GM18951 (cell line): ENCODE measurements around the gene CRBN.

Experiments
- POLR2A ChIP-seq: IDR thresholded peaks from 4 replicates; pipeline ENCODE4 v1.6.1; 2011; ENCODE audit warnings: mild to moderate bottlenecking; ENCODE audit not compliant: insufficient read length, insufficient read depth; ENCODE audit errors: extremely low read depth
- in situ Hi-C: fragments of 300-500 bp; cut with MboI; formaldehyde crosslinking; loops from one replicate; pipeline ENCODE4 v1.12.0; 2022; ENCODE audit warnings: low sequenced_read_pairs, mixed read lengths, inconsistent platforms; ENCODE audit not compliant: unreplicated experiment

The CRBN gene

DNA sequence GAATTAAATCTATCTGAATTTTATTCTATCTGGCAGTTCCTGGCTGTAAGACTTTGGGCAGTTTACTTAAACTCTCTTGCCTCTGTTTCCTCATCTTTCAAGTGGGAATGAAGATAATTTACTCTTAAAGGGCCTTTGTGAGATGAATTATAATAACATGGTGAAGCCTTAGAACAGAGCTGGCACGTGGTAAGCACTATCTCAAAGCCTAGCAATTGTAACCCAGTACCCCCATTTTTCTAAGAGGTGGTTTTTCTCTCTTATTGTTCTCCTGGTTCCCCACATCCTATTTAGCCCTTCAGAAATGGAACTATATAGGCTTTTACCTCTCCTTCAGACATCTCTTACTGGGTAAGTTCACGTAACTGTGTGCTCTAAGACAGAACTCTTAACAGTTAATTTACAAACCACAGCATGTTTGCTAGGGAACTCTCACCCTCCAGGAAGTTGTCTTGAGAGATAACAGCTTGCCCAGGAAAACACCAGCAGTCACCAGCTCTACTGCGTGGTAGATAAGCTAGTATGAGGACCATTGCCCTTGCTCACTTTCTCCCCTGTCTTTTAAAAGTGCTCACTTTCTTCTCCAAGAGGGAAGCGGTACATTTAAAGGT, 12.3 kb upstream of the CRBN start:
- no peak for TF ChIP-seq POLR2A
- in situ Hi-C loops: no loop called here

DNA sequence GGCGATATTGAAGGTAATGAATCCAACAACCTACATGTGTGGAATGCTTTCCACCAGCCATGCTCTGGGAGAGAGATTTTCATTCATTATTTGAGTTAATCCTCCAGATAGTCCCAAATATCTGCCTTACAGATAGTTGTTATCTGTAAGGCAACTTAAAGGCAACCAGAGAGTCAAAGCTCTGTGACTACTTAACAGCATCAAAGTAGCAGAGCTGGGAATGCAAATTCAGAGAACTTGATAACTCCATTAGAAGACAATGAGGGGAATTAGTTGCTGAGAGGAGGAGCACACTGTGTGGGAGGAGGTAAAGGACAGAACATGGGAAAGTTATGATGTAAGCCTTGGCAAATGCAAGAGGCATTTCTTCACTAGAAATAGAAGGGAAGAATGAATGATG, 10.5 kb upstream of the CRBN start:
- TF ChIP-seq POLR2A: no peak
- in situ Hi-C loops: no loop called here

GRCh38 chr3:3189102-3189727, 9.7 kb upstream of the CRBN start:
- in situ Hi-C loops: no loop called here
- no peak for TF ChIP-seq POLR2A

DNA sequence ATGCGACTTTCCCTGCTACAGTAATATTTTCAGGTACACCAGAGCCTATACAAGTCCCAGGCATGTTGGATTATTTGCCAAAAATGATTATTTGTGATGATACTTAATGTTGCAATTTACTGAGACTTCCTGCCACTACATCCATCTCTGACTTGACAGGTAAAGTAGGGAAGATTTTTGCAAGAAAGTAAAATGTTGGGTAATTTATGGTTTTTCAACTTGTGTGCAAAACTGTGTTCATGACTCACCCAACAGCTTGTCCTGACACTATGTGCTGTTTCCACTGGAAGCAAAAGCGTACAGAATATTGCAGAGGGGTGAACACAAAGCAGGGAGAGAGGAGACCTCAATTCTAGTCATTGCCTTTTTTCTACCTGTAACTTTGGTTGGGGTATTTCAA, 5.4 kb upstream of the CRBN start:
- TF ChIP-seq POLR2A: no peak

DNA sequence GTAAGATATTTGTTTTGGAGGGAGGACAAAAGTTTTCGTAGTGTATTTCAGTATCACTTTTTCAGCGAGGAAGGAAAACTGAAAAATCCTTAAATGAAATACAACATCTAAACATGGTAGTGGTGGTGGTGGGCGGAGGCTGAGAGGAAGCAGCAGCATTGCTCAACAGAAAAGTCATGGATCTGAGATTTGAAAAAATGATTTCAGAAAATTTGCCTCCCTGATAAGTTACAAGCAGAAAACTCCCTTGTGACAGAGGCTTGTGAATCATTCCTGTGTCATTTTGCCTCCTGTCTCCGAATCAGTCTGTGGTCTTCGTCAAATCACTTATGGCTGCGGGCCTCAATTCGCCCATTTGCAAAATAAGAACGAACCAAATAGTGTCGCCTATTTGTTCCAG, 965 bp upstream of the CRBN start:
- TF ChIP-seq POLR2A: no peak
- in situ Hi-C loops: no loop called here

More for the DNA sequence above, 5.4 kb upstream of the CRBN start:
- in situ Hi-C loops: no loop called here

- in situ Hi-C loops: no loop called here
- no peak for TF ChIP-seq POLR2A
These were observed 778 bp downstream of the CRBN start for GRCh38 chr3:3178498-3179328.

DNA sequence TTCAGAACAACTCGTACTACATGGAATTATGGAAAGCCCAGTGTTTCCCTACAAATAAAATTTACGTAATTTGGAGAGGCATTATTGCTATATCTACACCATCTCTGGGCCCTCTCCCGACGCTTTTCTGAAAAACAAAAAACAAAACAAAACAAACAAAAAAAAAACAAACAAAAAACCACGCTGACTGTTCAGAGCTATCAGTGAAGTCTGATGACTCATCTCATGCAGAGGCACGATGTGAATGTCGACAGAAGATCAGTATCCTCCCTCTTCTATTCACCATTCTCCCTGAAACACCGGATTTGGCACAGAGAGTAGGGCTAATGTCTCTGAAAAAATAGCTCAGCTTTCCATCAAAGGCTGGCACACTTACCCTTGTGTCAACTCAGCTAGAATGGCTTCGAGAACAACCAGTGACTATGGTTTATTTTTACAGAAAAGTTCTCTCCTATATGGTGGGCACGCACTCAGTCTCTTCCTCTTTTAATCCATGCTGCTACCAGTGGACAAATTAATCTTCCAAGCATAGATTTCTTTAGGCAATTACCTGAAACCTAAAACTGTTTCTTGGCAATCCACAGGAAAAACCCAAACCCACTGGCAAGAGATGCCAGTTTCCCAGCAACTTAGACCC, 1.5 kb downstream of the CRBN start:
- in situ Hi-C loops: no loop called here
- no peak for TF ChIP-seq POLR2A

DNA sequence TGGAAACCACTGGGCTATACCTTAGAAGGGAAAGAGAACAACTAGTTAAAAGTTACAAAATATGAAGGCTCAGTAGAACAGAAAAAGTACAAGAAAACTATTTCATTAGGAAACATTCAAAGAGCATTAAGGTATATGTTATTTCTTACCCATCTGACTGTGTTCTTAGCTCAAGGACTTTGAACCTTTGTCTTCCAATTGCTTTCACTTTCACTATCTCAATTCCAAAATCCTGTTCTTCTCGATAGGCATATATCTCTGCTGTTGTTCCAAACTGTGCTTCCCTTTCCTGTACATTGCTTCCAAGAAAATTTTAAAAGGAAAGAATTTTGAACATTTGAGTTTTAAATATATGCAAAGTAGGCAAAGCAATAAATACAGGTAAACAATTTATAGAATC, 6.9 kb downstream of the CRBN start:
- in situ Hi-C loops: no loop called here
- TF ChIP-seq POLR2A: no peak

DNA sequence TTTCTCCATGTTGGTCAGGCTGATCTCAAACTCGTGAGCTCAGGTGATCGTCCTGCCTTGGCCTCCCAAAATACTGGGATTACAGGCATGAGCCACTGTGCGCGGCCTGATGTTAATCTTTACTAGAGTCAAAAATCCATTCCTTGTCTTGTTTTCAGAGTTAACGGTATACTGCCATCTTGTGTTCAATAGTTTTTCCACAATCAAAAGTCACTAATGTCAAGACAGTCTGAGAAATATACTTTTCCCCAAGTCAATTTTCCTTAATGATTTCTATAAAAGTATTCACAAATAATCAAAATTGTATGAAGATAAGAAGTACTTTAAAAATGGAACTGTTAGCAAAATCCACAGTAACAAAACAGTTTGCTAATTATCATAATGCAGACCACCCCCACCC, 8.5 kb downstream of the CRBN start:
- no peak for TF ChIP-seq POLR2A
- in situ Hi-C loops: no loop called here

GRCh38 chr3:3165650-3166049, 13.8 kb downstream of the CRBN start:
- no peak for TF ChIP-seq POLR2A
- in situ Hi-C loops: no loop called here

DNA sequence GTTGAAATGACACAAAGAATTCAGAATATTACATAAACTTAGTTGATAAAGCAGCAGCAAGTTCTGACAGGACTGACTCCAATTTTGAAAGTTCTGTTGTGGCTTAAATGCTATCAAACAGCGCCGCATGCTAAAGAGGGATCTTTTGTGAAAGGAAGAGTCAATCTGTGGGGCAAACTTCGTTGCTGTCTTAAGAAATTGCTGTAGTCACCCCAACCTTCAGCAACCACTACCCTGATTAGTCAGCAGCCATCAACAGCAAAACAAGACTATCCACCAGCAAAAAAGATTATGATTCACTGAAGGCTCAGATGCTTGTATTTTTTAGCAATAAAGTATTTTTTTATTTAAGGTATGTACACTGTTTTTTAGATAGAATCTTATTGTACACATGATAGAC, 14.2 kb downstream of the CRBN start:
- no peak for TF ChIP-seq POLR2A
- in situ Hi-C loops: no loop called here

DNA sequence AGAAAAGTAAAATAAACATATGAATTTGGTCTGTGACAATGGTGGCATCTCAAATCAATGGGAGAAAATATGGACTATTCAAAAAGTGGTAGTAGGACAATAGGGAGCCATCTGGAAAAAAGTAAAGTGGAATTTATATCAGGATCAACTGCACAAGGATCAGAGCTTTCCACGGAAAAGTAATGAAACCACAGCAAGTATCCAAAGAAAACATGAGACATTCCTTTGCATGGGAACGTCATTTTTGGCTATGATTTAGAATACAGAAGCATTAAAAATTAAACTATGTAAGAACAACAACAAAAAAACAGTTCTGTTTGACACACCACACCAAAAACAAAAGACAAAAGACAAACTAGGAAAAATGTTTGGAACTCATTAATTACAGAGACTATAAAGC, 18.7 kb downstream of the CRBN start:
- in situ Hi-C loops: no loop called here
- no peak for TF ChIP-seq POLR2A

DNA sequence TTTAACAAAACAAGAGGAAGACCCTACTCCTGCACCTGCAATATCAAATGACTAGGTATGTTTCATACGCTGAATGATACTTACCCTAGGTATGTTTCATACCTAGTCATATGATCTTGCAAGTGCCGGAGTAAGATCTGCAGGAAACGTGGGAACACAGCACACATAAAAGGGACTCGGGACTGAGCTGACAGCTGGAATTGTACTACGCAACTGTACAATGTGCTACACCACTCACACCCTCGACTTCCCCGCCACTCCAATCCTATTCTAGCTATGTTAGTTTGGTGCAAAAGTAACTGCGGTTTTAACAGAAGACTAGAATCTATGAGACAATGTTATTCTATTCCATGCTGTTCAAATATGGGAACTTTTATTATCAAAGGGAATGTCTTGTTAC, 22.0 kb downstream of the CRBN start:
- in situ Hi-C loops: no loop called here
- no peak for TF ChIP-seq POLR2A
